ENCODE measurements around the gene ZSWIM1.
A peak's percentile ranks its signal among the peaks of the same experiment; 100 is the strongest.
"Not testable (repeated sequence)": the region's sequence is repeated elsewhere in the genome, so short reads cannot be mapped to it uniquely, and the experiment has no call there.

The ZSWIM1 gene

GRCh38 chr20:45894797-45895196, 13.8 kb downstream of the ZSWIM1 start:
- no peak for TF ChIP-seq CTCF (conservative IDR thresholded peaks at IDR 0.05; ENCODE audit: low read depth)
- POLR2A ChIA-PET (ENCODE audit: low non-redundant PET) = interaction anchor here (0.5 kb wide), 1 partner anchor 55 kb away, joined by 3 read pairs; no protein-coding TSS in a partner anchor
- peak overlapping the region; percentile 7; the same call in 1 of the 2 replicates for H3K27ac ChIP-seq
- no peak for DNase-seq (ENCODE audit: low spot score)
- CTCF ChIA-PET = interaction anchor here (0.6 to 0.7 kb wide), 2 partner anchors 15 to 344 kb away, joined by 3 to 5 read pairs; no protein-coding TSS in a partner anchor

- DNase-seq (ENCODE audit: low spot score) = no peak
- TF ChIP-seq CTCF (conservative IDR thresholded peaks at IDR 0.05; ENCODE audit: low read depth) = no peak
- ChIA-PET POLR2A (ENCODE audit: low non-redundant PET) (no interaction called here), CTCF (no interaction called here)
- H3K27ac ChIP-seq = peak overlapping the region; percentile 1; the same call in 1 of the 2 replicates
Measured at GRCh38 chr20:45896641-45897161, 15.7 kb downstream of the ZSWIM1 start.

GRCh38 chr20:45897289-45897688, 16.3 kb downstream of the ZSWIM1 start:
- TF ChIP-seq CTCF (conservative IDR thresholded peaks at IDR 0.05; ENCODE audit: low read depth) = no peak
- peak overlapping the region; percentile 1; the same call in 1 of the 2 replicates for H3K27ac ChIP-seq
- ChIA-PET CTCF (no interaction called here), POLR2A (ENCODE audit: low non-redundant PET) (no interaction called here)
- DNase-seq (ENCODE audit: low spot score) = no peak

GRCh38 chr20:45897692-45898091, 16.7 kb downstream of the ZSWIM1 start:
- ChIA-PET POLR2A (ENCODE audit: low non-redundant PET) (no interaction called here), CTCF (interaction anchor here (0.6 kb wide), 1 partner anchor 861 kb away, joined by 7 read pairs; no protein-coding TSS in a partner anchor)
- H3K27ac ChIP-seq = peak overlapping the region; percentile 22
- no peak for DNase-seq (ENCODE audit: low spot score)
- no peak for TF ChIP-seq CTCF (conservative IDR thresholded peaks at IDR 0.05; ENCODE audit: low read depth)

GRCh38 chr20:45898285-45898684, 17.3 kb downstream of the ZSWIM1 start:
- TF ChIP-seq CTCF (conservative IDR thresholded peaks at IDR 0.05; ENCODE audit: low read depth) = no peak

GRCh38 chr20:45899046-45899835, 18.2 kb downstream of the ZSWIM1 start:
- POLR2A ChIA-PET (ENCODE audit: low non-redundant PET) = no interaction called here
- TF ChIP-seq CTCF (conservative IDR thresholded peaks at IDR 0.05; ENCODE audit: low read depth) = no peak
- no peak for DNase-seq (ENCODE audit: low spot score)
- CTCF ChIA-PET = interaction anchor here (0.6 kb wide), 2 partner anchors 9 to 112 kb away, joined by 3 to 4 read pairs; no protein-coding TSS in a partner anchor
- no peak overlapping the region for H3K27ac ChIP-seq

More at GRCh38 chr20:45898285-45898684, 17.3 kb downstream of the ZSWIM1 start:
- H3K27ac ChIP-seq = peak overlapping the region; percentile 22
- ChIA-PET CTCF (interaction anchor here (0.6 kb wide), 1 partner anchor 860 kb away, joined by 7 read pairs; no protein-coding TSS in a partner anchor), POLR2A (ENCODE audit: low non-redundant PET) (no interaction called here)
- DNase-seq (ENCODE audit: low spot score) = no peak

- H3K27ac ChIP-seq; POLR2A ChIA-PET (ENCODE audit: low non-redundant PET); DNase-seq (ENCODE audit: low spot score); CTCF ChIA-PET: not testable (repeated sequence)
Measured at GRCh38 chr20:45901332-45901731, 20.3 kb downstream of the ZSWIM1 start.
